PC-3 (cell line): ENCODE results near the gene CDRT4. TPM values are rescaled to one million over a fixed set of nuclear protein-coding genes. Genes with fewer than 3 reads are reported as not detected.

Experiments used
- ATAC-seq: fragments of 200-7000 bp; cut with Tn5 transposase; 2 replicates; pipeline ENCODE4 v1.9.1; 2020; ENCODE audit warnings: mild to moderate bottlenecking, moderate library complexity
- BruUV-seq: library from RNA; stranded (reverse); fragments of 400-500 nt; replicated peaks from 2 replicates; lab custom pipeline; 2021; lab: Mats Ljungman, UMichigan
- CTCF ChIA-PET: fragments of 300-600 bp; sonication (Branson Sonifier 250); formaldehyde crosslinking; loops from one replicate; lab custom pipeline; 2022; ENCODE audit warnings: antibody characterized with exemption; lab: Charles Lee
- POLR2A ChIA-PET: fragments of 300-600 bp; sonication (Branson Sonifier 250); formaldehyde crosslinking; loops from one replicate; lab custom pipeline; 2022; ENCODE audit warnings: antibody characterized with exemption; ENCODE audit not compliant: unreplicated experiment; lab: Charles Lee
- DNase-seq: peaks from one replicate; pipeline ENCODE4 v3.0.0-alpha.2; 2015
- H2AFZ ChIP-seq: fragments of 300-600 bp; sonication (generic); 2 replicates; pipeline ENCODE4 v1.6.0; 2016; ENCODE audit warnings: antibody characterized with exemption, low read length
- H3F3A ChIP-seq: fragments of 300-600 bp; sonication (generic); one replicate; pipeline ENCODE4 v1.6.0; 2017; ENCODE audit warnings: antibody characterized with exemption, low read length, control low read depth, mild to moderate bottlenecking; ENCODE audit not compliant: unreplicated experiment
- H3K27ac ChIP-seq: fragments of 300-600 bp; sonication (generic); 2 replicates; pipeline ENCODE4 v1.5.1; 2016; ENCODE audit warnings: mild to moderate bottlenecking, low read length
- H3K27me3 ChIP-seq: fragments of 300-600 bp; sonication (generic); 2 replicates; pipeline ENCODE4 v1.6.1; 2016; ENCODE audit warnings: low read length, mixed read lengths
- H3K36me3 ChIP-seq: fragments of 300-600 bp; sonication (generic); 2 replicates; pipeline ENCODE4 v1.6.1; 2016; ENCODE audit warnings: low read depth, mixed run types, low read length, mixed read lengths
- H3K4me1 ChIP-seq: fragments of 300-600 bp; sonication (generic); 2 replicates; pipeline ENCODE4 v1.5.1; 2016; ENCODE audit warnings: low read length; ENCODE audit not compliant: insufficient read depth
- H3K4me2 ChIP-seq: fragments of 300-600 bp; sonication (generic); 2 replicates; pipeline ENCODE4 v1.6.0; 2016; ENCODE audit warnings: low read length
- H3K4me3 ChIP-seq: fragments of 300-600 bp; sonication (generic); 2 replicates; pipeline ENCODE4 v1.5.1; 2016; ENCODE audit warnings: mild to moderate bottlenecking, low read length, mixed read lengths
- H3K79me2 ChIP-seq: fragments of 300-600 bp; sonication (generic); 2 replicates; pipeline ENCODE4 v1.6.1; 2017; ENCODE audit warnings: low read length, mixed read lengths
- H3K9ac ChIP-seq: fragments of 300-600 bp; sonication (generic); 2 replicates; pipeline ENCODE4 v1.6.0; 2016; ENCODE audit warnings: mild to moderate bottlenecking, low read length
- H3K9me2 ChIP-seq: fragments of 300-600 bp; sonication (generic); replicated peaks from 2 replicates; pipeline ENCODE4 v1.6.1; 2016; ENCODE audit warnings: mixed run types, low read length, mixed read lengths
- H3K9me3 ChIP-seq: fragments of 300-600 bp; sonication (generic); 2 replicates; pipeline ENCODE4 v1.6.1; 2016; ENCODE audit warnings: low read length, mixed read lengths
- H4K20me1 ChIP-seq: fragments of 300-600 bp; sonication (generic); 2 replicates; pipeline ENCODE4 v1.6.1; 2016; ENCODE audit warnings: low read length, mixed read lengths
- CTCF ChIP-seq: fragments of 300-600 bp; sonication (generic); conservative IDR thresholded peaks from 2 replicates; pipeline ENCODE4 v1.5.1; 2017; ENCODE audit warnings: antibody characterized with exemption, low read depth, mild to moderate bottlenecking, low read length
- EZH2 ChIP-seq: fragments of 300-600 bp; sonication (generic); IDR thresholded peaks from one replicate; pipeline ENCODE4 v1.6.1; 2017; ENCODE audit warnings: antibody characterized with exemption, mild to moderate bottlenecking, low read length; ENCODE audit not compliant: unreplicated experiment
- EZH2phosphoT487 ChIP-seq: fragments of 300-600 bp; sonication (generic); IDR thresholded peaks from 2 replicates; pipeline ENCODE4 v1.6.1; 2018; ENCODE audit warnings: mild to moderate bottlenecking, antibody characterized with exemption, low read length, borderline replicate concordance
- intact Hi-C: fragments of 100-400 bp; cut with micrococcal nuclease; formaldehyde crosslinking; loops from 2 replicates; pipeline ENCODE4 v1.9.0; 2023
- total RNA-seq: library from RNA; depleted of rRNA; stranded (reverse); fragments of >200 nt; gene quantifications from 2 replicates; pipeline ENCODE4 v1.2.3, GENCODE V29; 2014

The CDRT4 gene
- total RNA-seq, 1 experiment from 2014 or later = 5.0 TPM

- Histone ChIP-seq H3K9me3 (no peaks in the 10 kb centered on the region), H3K9me2 (no peaks in the 10 kb centered on the region), H4K20me1 (no peaks in the 10 kb centered on the region), H3K9ac (no peak overlapping the region), H3K79me2 (no peaks in the 10 kb centered on the region), H2AFZ (no peak overlapping the region), H3K4me2 (no peak overlapping the region), H3K27me3 (no peaks in the 10 kb centered on the region), H3K36me3 (no peaks in the 10 kb centered on the region), H3K27ac (no peak overlapping the region), H3F3A (no peaks in the 10 kb centered on the region), H3K4me1 (peaks cover 16% of the 10 kb centered on the region), H3K4me3 (no peak overlapping the region)
- CTCF ChIA-PET = no interaction called here
- ATAC-seq (no peak), DNase-seq (no peak)
- TF ChIP-seq CTCF = no peak
- no peak for TF ChIP-seq EZH2
- TF ChIP-seq EZH2phosphoT487 = no peak
- POLR2A ChIA-PET = no interaction called here
- intact Hi-C loops = no loop called here
- BruUV-seq = no TSS peak
These were observed 54.8 kb downstream of the CDRT4 start for GRCh38 chr17:15412606-15413005.

- Histone ChIP-seq H3K36me3 (no peaks in the 10 kb centered on the region), H3F3A (no peaks in the 10 kb centered on the region), H4K20me1 (no peaks in the 10 kb centered on the region), H3K27me3 (no peaks in the 10 kb centered on the region), H3K4me1 (peaks cover 16% of the 10 kb centered on the region), H3K9me3 (no peaks in the 10 kb centered on the region), H3K9me2 (no peaks in the 10 kb centered on the region), H2AFZ (no peak overlapping the region), H3K4me2 (no peak overlapping the region), H3K4me3 (no peak overlapping the region), H3K27ac (no peak overlapping the region), H3K9ac (no peak overlapping the region), H3K79me2 (no peaks in the 10 kb centered on the region)
- ChIA-PET POLR2A (no interaction called here), CTCF (no interaction called here)
- DNase-seq (no peak), ATAC-seq (no peak)
- TF ChIP-seq EZH2 (no peak), CTCF (no peak), EZH2phosphoT487 (no peak)
- intact Hi-C loops = no loop called here
- BruUV-seq = no TSS peak
These were observed 55.8 kb downstream of the CDRT4 start for GRCh38 chr17:15411384-15412198.

GRCh38 chr17:15409721-15410250, 57.6 kb downstream of the CDRT4 start:
- TF ChIP-seq EZH2phosphoT487 (no peak), CTCF (no peak), EZH2 (no peak)

More at GRCh38 chr17:15409721-15410250, 57.6 kb downstream of the CDRT4 start:
- Histone ChIP-seq H3F3A (no peaks in the 10 kb centered on the region), H3K36me3 (no peaks in the 10 kb centered on the region), H3K9me3 (no peaks in the 10 kb centered on the region), H3K4me2 (peak overlapping the region; percentile 34), H3K4me3 (no peak overlapping the region), H4K20me1 (no peaks in the 10 kb centered on the region), H3K79me2 (no peaks in the 10 kb centered on the region), H2AFZ (peak overlapping the region; percentile 55), H3K4me1 (peaks cover 22% of the 10 kb centered on the region), H3K27me3 (no peaks in the 10 kb centered on the region), H3K27ac (peak overlapping the region; percentile 41), H3K9me2 (no peaks in the 10 kb centered on the region), H3K9ac (no peak overlapping the region)
- ChIA-PET POLR2A (no interaction called here), CTCF (no interaction called here)
- no TSS peak for BruUV-seq
- intact Hi-C loops = no loop called here
- ATAC-seq = peak; percentile 76
- DNase-seq = peak; percentile 84
